Iris pigment epithelial cell (primary cell): Measurements from ENCODE around the gene ANKRD61.
"Not testable (repeated sequence)": the region's sequence is repeated elsewhere in the genome, so short reads cannot be mapped to it uniquely, and the experiment has no call there.

Source experiments
- DNase-seq: peaks from one replicate; pipeline ENCODE4 v3.0.0-alpha.2; 2011; ENCODE audit warnings: low read depth

The ANKRD61 gene

DNA sequence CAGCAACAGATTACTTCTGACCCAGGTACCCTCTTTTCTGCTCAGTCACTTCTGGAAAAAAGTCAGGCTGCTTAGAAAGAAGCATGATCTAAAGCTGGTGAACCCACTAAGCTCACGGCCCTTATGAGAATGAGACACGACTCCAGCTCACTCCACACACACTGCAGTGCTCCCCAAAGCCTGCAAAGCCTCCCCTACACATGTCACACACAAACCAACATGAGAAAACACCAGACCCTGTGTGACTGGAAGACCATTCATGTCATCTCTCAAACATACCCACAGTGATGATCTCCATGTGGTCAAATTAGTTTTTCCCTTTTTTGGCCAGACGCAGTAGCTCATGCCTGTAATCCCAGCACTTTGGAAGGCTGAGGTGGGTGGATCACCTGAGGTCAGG lies 391 bp downstream of the ANKRD61 start:
- DNase-seq, result no peak

DNA sequence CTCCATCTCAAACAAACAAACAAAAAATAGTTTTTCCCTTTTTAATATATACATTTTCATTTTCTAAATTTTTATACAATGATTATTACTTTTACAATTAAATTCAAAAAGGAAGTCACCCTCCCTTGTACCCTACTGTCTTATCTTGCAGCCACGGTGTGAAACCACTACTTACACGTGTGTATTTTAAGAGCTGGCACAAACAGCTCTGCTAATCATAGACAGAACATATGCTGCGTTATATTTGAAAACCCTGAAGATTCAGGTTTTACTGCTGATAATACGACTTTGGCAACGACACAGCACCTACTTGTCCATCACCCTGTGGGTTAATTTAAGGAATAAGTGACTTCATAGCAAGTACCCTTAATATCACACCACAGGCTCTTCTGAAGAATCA lies 991 bp downstream of the ANKRD61 start:
- DNase-seq, result no peak

DNA sequence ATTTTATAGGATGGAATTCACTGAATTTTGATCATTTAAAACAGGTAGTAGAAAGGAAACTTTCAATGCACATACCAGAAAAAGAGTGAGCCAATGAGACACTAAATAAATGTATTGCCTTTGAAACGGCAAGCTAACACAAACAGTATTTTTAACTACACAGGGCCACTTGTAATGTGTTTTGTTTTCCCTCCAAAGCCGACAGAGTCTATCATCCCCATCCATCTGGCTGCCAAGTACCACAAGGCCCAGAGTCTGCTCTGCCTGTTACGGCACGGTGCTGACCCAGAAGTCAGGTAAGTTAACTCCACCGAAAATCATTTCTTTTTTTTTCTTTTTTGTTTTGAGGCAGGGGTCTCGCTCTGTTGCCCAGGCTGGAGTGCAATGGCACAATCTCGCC lies 1.5 kb downstream of the ANKRD61 start:
- DNase-seq, result no peak

DNA sequence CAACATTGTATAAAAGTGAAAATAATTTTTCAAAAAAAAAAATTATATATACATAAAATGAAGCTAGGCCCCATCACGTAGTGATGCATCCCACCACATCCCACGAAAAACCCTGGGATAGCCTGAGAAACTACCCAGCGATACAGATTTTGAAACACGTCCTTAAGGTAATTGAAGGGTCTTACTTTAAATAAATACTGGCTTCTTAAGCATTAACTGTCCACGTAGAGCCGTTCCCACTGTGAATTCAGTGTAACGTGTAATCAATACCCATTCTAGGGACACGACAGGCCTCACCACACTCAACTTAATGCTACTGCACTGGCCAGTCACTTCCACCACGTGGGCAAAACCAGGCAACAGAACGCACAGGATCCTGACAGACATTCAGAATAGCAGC lies 4.0 kb downstream of the ANKRD61 start:
- DNase-seq, result no peak

DNA sequence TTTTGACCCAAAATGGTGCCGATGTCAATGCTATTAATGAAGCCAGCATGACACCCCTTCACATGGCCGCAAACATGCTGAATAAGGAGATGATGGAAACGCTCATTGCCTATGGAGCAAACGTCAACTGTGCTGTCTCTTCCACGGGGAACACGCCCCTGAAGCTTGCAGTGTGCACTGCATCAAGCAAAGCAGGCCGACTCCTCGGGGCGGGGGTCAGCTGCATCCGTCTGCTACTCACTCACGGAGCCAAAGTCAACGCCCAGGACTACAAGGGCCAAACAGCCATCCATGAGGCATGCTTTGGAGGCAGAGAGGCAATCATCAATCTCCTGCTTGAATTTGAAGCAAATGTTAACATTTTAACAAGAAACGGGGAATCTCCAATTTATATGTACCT lies 4.5 kb downstream of the ANKRD61 start:
- DNase-seq, result no peak

DNA sequence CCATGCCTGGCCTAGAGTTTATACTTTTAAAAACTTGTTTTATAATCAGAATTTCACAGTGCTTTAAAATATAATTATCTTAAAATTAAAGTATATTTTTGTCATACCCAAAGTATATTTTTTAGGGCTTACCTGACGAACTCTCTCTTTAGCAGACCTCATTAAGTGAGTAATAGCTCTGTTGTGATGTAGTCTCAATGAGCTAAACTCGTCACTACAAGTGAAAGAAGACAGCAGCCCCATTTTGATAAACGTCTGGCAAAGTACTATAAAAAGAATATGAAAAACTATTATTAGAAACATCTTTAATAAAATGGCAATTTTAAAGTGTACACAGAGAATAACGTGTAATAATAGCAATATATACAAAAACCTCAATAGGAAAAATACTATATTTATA lies 18.6 kb downstream of the ANKRD61 start:
- DNase-seq, result no peak

DNA sequence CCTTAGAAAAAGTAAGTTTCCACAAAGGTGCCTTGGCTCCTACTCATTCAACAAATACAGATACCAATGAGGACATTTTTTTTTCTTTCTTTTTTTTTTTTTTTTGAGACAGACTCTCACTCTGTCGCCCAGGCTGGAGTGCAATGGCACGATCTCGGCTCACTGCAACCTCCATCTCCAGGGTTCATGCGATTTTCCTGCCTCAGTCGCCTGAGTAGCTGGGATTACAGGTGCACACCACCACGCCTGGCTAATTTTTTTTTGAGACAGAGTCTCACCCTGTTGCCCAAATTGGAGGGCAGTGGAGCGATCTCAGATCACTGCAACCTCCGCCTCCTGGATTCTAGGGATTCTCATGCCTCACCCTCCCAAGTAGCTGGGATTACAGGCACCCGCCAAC lies 20.0 kb downstream of the ANKRD61 start:
- not testable (repeated sequence) for DNase-seq

DNA sequence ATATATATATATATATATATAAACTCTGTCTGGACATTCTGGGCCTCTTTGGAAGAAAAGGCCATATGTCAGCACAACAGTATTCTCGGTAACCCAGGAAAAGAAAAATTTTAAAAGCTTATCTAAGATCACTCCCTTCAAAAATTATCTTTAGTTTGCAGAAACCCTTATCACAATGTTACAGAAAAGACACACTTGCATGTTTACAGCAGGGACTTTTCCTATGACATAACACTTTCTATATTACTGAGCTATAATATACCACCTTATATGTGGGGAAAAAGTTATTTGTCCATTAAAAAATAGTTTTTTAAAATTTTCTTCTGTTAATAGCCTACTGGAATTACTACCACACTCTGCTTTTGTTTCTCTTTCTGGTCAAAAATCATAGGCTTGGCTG lies 25.4 kb downstream of the ANKRD61 start:
- no peak for DNase-seq

DNA sequence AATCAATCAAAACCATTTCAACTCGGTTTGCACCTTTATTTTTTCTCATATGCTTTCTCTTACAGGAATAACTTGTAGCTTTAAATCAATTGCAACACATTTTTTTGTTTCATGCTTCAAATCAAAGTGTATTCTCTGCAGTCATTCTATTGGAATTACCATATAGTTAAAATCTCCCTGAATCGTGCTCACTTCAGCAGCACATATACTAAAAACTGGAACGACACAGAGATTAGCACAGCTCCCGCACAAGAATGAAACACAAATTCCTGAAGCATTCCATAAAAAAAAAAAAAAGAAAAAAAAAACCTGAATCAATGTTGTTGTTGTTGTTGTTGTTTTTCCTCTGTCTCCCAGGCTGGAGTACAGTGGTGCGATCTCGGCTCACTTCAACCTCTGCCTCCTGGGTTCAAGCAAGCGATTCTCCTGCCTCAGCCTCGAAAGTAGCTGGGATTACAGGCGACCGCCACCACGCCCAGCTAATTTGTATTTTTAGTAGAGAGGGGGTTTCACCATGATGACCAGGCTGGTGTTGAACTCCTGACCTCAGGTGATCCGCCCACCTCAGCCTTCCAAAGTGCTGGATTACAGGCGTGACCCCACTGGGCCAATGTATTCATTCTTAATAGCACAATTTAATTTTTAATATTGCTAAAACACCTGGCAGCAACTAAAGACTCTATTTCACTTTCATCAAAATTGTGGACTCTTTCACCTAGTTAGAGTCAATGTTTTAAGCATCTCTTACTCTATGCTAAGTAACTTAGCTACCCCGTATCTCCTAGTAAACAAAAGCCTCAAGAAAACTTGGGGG lies 26.3 kb downstream of the ANKRD61 start:
- peak; percentile 10 for DNase-seq

DNA sequence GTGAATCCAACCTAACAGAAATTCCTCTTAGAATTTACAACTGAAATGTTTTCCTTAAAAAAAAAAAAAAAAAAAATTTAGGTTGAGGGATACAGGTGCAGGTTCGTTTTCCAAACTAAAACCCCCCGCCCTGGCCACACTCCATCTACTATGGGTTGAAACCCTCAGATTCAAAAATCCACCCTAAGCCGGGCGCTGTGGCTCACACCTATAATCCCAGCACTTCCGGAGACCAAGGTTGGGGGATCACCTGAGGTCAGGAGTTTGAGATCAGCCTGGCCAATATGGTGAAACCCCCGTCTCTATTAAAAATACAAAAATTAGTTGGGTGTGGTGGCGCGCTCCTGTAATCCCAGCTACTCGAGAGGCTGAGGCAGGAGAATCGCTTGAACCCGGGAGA lies 28.8 kb downstream of the ANKRD61 start:
- not testable (repeated sequence) for DNase-seq

DNA sequence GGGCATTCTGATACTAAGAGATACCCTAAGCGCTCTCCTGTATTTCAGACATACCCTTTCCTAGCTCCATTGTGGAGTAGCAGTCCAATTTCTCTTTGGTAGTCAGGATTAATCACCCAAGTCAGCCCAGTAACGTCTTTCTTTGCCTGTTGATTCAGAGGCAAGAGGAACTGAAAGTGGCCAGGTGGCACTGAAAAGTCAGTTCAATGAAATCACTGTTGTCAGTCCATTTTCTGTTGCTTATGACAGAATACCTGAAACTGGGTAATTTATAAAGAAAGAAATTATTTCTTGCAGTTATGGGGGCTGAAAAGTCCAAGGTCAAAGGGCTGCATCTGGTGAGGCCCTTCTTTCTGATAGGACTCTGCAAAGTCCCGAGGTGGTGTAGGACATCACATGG lies 40.2 kb downstream of the ANKRD61 start:
- no peak for DNase-seq

DNA sequence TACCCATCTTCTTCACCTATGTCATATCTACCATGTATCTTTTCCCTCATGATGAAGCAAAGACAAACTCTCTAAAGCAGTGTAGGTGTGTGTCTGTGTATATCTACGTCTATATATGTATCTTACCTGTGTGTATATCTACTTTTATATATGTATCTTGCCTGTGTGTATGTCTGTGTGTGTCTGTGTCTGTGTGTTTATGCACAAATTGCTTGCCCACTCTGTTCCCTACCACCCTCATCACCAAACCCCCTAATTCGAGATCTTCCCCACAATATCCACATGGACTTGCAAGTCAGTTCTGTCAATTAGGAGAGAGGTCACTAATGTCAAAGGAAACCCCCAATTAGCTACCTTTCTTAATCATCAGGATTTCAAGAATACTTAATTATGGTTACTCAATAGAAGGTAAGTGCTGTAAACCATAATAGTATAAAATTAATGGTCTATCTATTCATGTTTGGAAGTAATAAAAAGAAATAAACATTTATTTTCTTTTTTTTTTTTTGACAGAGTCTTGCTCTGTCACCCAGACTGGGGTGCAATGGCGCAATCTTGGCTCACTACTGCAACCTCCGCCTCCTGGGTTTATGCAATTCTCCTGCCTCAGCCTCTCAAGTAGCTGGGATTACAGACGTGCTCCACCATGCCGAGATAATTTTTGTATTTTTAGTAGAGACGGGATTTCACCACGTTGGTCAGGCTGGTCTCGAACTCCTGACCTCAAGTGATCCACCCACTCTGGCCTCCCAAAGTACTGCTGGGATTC lies 43.6 kb downstream of the ANKRD61 start:
- DNase-seq, result peak; percentile 55

DNA sequence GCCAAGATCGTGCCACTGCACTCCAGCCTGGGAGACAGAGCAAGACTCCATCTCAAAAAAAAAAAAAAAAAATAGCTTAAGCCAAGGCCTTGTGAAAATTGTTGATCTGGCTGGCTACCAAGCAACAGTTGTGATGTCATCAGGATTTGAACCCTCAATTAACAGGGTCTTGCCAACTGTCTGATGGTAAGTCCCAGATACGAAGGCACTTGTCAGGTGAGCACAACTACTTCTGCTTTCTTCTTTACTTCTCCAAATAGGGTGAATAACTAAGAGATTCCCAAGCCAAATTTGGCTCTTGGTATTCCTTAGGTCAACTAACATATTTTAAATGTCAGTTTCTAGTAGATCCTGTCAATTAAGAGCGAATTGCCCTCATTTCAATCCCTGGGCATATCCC lies 47.4 kb downstream of the ANKRD61 start:
- DNase-seq, result no peak

DNA sequence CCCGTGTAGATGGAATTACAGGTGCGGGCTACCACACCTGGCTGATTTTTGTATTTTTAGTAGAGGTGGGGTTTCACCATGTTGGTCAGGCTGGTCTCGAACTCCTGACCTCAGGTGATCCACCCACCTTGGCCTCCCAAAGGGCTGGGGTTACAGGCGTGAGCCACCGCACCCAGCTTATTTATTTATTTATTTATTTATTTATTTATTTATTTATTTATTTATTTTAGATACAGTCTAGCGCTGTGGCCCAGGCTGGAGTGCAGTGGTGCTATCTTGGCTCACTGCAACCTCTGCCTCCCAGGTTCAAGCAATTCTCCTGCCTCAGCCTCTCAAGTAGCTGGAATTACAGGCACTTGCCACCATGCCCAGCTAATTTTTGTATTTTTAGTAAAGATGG lies 51.9 kb downstream of the ANKRD61 start:
- not testable (repeated sequence) for DNase-seq
